HG03342 (cell line): ENCODE data around the gene GPATCH4.
"Not testable (repeated sequence)": the region's sequence is repeated elsewhere in the genome, so short reads cannot be mapped to it uniquely, and the experiment has no call there.

ENCODE experiments used
- ATAC-seq: cut with Tn5 transposase; IDR thresholded peaks from one replicate; pipeline ENCODE4 v1.9.1; 2021; ENCODE audit warnings: mild to moderate bottlenecking, moderate library complexity; ENCODE audit not compliant: unreplicated experiment

The GPATCH4 gene

DNA sequence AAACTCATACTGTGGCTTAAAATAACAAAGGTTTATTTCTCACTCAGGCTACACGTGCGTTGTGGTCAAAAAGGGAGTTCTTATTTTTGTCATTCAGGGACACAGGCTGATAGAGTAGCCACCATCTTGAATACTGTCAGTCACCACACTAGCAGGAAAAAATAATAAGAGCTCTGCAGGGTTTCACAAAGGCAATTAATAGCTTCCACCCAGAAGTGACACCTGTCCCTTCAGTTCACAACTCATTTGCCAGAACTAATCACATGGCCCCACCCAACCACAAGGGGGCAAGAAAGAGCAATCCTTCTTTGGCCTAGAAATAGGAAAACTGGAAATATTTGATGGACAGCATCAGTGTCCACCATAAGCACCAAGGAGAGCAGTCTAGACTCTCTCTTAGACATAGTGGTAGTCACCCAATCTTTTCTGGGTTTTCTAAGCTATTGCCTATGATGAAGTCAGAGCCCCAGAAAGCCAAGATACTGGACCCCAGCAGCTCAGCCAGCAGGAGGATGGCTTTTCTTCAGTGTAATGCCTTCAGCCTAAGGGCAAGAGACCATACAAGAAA lies 26.1 kb upstream of the GPATCH4 start:
- ATAC-seq, result no peak

DNA sequence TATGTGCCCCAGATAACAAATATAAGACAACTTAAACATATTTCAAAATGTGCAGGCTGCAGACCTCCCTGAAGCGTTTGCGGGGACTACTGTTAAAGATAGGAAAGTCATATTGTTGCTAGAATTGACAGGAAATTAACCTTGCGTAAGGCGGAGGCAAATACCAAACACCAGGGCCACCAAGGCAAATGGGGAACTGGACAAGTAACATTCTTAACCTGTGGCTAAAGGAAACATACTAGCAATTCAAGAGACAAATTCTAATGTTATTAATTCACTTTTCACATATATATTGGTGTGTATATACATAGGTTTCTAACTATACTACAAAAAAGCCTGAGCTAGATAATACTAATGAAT lies 24.8 kb upstream of the GPATCH4 start:
- ATAC-seq, result no peak

- ATAC-seq, result no peak
Measured at GRCh38 chr1:156625436-156626078, 24.3 kb upstream of the GPATCH4 start.

DNA sequence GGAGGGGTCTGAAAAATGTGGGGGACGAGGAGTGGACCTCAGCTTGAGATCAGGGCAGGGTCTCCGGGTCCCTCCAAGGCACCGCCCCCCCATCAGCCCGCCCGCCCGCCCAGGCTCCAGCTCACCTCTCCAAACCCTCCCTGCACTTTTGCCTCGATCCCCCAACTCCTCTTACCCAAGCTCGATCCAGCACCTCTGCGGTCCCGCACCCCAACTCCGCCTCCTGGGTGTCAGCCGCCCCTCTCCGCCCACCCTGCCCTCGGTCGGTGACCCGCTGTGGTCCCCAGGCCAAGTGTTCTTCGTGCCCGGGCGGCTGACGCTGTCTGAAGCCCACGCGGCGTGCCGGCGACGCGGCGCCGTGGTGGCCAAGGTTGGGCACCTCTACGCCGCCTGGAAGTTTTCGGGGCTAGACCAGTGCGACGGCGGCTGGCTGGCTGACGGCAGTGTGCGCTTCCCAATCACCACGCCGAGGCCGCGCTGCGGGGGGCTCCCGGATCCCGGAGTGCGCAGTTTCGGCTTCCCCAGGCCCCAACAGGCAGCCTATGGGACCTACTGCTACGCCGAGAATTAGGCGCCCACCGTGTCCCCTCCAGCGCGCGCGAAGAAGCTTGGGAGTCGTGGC lies 23.6 kb upstream of the GPATCH4 start:
- no peak for ATAC-seq

DNA sequence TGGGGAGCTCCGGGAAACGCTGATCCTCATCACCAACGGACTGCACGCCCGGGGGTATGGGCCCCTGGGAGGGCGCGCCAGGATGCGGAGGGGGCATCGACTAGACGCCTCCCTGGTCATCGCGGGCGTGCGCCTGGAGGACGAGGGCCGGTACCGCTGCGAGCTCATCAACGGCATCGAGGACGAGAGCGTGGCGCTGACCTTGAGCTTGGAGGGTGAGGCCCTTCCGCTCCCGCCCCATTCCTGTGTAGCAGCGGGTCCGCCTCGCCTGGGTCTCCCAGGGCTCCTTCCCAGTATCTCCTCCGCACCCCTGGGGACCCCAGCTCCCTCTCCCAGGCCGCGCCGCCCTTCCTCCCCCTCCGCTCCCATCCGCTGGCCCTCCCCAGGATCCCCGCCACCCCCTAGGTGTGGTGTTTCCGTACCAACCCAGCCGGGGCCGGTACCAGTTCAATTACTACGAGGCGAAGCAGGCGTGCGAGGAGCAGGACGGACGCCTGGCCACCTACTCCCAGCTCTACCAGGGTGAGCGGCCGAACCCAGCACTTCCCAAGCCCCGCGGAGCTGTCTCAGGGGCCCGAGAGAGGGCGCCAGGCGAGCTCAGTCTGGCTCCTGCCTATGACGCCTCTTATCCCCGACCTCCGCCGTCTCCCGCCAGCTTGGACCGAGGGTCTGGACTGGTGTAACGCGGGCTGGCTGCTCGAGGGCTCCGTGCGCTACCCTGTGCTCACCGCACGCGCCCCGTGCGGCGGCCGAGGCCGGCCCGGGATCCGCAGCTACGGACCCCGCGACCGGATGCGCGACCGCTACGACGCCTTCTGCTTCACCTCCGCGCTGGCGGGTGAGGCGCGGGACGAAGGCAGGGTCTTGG lies 22.9 kb upstream of the GPATCH4 start:
- no peak for ATAC-seq

- ATAC-seq, result no peak
Measured at GRCh38 chr1:156622581-156623297, 21.5 kb upstream of the GPATCH4 start.

- ATAC-seq, result no peak
Measured at GRCh38 chr1:156619582-156619955, 18.3 kb upstream of the GPATCH4 start.

GRCh38 chr1:156618853-156619581 lies 17.7 kb upstream of the GPATCH4 start, which contains the start of gene HAPLN2:
Gene HAPLN2 (plus strand): TSS chr1:156619415. CDS start chr1:156623491, 4,076 bp downstream.
- ATAC-seq, result no peak

DNA sequence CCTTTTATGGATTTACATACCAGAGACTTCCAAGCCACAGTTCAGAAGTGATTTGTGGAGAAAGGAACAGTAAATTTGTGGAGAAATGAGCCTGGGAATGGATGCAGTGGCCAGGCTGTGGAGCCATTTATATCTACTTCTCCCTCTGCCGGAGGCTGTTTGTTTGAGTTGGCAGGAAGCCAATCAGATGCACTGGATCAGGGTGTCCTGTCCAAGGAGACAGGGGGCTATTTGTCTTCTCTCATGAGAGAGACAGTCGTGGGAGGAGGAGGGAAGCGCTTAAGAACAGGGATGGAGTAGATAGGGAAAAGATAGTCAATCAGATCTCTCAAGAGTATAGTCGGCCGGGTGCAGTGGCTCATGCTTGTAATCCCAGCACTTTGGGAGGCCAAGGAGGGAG lies 15.2 kb upstream of the GPATCH4 start:
- no peak for ATAC-seq

GRCh38 chr1:156615946-156616345 lies 14.7 kb upstream of the GPATCH4 start:
- no peak for ATAC-seq

DNA sequence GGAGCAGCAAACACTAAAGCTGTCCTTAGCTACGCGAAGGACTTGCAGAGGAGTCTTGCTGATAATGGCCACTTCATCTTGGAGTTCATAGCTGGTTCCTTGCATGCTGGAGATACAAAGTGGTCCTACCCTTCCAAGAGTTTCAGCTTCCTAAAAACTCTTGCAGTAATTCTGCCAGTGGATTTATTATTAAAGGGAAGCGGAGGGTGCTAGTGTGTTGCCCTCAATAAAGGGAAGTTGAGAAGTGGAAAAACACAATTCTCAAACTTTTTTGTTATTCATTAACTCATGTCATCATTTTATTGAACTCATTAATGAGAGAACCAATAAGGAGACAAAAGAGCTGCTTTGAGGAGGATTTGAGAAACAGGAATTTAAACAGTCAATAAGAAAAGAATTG lies 11.4 kb upstream of the GPATCH4 start:
- no peak for ATAC-seq

GRCh38 chr1:156610072-156610471 lies 8.8 kb upstream of the GPATCH4 start:
- not testable (repeated sequence) for ATAC-seq

- ATAC-seq, result peak; percentile 53
Measured at GRCh38 chr1:156608981-156609380, 7.7 kb upstream of the GPATCH4 start.

- ATAC-seq, result peak; percentile 67
Measured at GRCh38 chr1:156608036-156608674, 6.9 kb upstream of the GPATCH4 start.

- not testable (repeated sequence) for ATAC-seq
Measured at GRCh38 chr1:156607344-156607743, 6.1 kb upstream of the GPATCH4 start.

DNA sequence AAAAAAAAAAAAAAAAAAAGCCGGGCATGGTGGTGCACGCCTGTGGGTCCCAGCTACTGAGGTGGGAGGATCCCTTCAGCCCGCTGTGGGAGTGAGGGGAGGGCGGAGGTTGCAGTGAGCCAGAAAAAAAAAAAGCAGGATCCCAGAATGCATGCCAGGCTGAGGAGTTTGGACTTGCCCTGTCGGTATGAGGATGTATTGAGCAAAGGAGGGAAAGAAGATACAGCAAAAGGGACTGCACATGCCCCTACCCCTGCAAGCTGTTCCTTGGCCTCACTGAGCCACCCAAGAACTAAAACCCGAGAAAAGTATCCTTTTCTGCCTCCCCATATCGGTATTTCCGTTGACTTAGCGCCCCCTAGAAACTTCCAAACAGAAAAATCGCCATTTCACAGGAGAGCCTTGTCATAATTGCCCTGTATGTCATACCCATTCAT lies 1.3 kb upstream of the GPATCH4 start:
- no peak for ATAC-seq

DNA sequence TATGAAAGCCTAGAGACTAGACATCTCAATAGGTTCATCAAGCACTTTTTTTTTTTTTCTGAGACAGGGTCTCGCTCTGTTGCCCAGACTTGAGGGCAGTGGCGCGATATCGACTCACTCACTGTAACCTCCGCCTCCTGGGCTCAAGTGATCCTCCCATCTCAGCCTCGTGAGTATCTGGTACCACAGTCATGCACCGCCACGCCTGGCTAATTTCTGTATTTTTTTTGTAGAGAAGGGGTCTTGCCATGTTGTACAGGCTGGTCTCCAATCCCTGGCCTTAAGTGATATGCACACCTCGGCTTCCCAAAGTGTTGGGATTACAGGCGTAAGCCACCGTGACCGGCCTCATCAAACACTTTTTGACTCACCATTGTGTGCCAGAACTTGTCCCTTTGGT lies 613 bp upstream of the GPATCH4 start:
- no peak for ATAC-seq

DNA sequence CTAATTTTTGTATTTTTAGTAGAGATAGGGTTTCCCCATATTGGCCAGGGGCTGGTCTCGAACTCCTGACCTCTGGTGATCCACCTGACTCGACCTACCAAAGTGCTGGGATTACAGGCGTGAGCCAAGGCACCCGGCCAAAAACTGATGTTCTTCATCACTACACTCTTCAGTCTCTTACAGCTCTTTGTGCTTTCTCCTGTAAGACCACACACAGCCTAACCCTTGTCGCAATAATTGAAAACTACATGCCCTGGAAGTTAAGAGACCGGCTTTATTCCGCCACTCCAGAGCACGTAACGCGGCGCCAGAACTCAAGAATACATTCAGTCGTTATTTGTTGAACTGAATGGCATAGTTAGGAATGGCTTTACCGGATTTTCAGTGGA lies 552 bp downstream of the GPATCH4 start:
- no peak for ATAC-seq

GRCh38 chr1:156599811-156600210 lies 1.5 kb downstream of the GPATCH4 start:
- ATAC-seq, result peak; percentile 50
